GM23338 (cell line): ENCODE measurements around the gene RNU6-9.

Experiments used
- CTCF ChIP-seq, 2 experiments: fragments of 200-600 bp in 1 of 2; sonication (generic) in 1 of 2; conservative IDR thresholded peaks; 2 replicates each; pipeline versions ENCODE4 v1.5.1 to v1.6.1; 2016 to 2017; ENCODE audit warnings: antibody characterized with exemption in 2 of 2, low read depth in 2 of 2, mild to moderate bottlenecking in 2 of 2, moderate library complexity in 1 of 2
- ETS1 ChIP-seq: IDR thresholded peaks from 2 replicates; pipeline ENCODE4 v1.6.1; 2016; ENCODE audit warnings: antibody characterized with exemption
- EZH2 ChIP-seq: fragments of 200-600 bp; sonication (generic); IDR thresholded peaks from one replicate; pipeline ENCODE4 v1.8.0; 2017; ENCODE audit warnings: antibody characterized with exemption, mild to moderate bottlenecking, low read depth; ENCODE audit not compliant: unreplicated experiment
- EZH2phosphoT487 ChIP-seq: fragments of 200-600 bp; sonication (generic); IDR thresholded peaks from one replicate; pipeline ENCODE4 v1.8.1; 2018; ENCODE audit warnings: antibody characterized with exemption; ENCODE audit not compliant: unreplicated experiment
- POLR2AphosphoS5 ChIP-seq: IDR thresholded peaks from 2 replicates; pipeline ENCODE4 v1.6.1; 2016; ENCODE audit warnings: antibody characterized with exemption, low read depth

- TF ChIP-seq CTCF (conservative IDR thresholded peaks at IDR 0.05; ENCODE audit: low read depth in 2 of 2) (no peak), EZH2 (no peak), POLR2AphosphoS5 (no peak), EZH2phosphoT487 (no peak), ETS1 (no peak)
Measured at GRCh38 chr19:924553-925086, 31.3 kb downstream of the RNU6-9 start.
